Heart right ventricle (tissue), 16 donors: ENCODE data around the gene VIPR2. TPM values are rescaled to one million over a fixed set of nuclear protein-coding genes. Genes with fewer than 3 reads are reported as not detected.

Source experiments
- ATAC-seq, 8 donors: fragments of 200-7000 bp; cut with Tn5 transposase; one replicate each; pipeline ENCODE4 v1.9.1; 2020; ENCODE audit warnings: mild to moderate bottlenecking in 8 of 8, moderate library complexity in 8 of 8, moderate number of reproducible peaks in 1 of 8
- DNase-seq, 2 donors: peaks; one replicate each; pipeline ENCODE4 v3.0.0-alpha.2; 2020
- H3K27ac ChIP-seq, 10 donors: fragments of 200-600 bp; sonication (generic) in 2 of 10; one replicate each; pipeline versions ENCODE4 v1.5.0 to v1.8.0; 2020 to 2022; ENCODE audit warnings: mild to moderate bottlenecking in 3 of 10
- H3K27me3 ChIP-seq, 7 donors: fragments of 200-600 bp; one replicate each; pipeline ENCODE4 v1.8.0; 2021 to 2022; ENCODE audit warnings: mild to moderate bottlenecking in 2 of 7
- H3K36me3 ChIP-seq, 9 donors: fragments of 200-600 bp; sonication (generic) in 1 of 9; one replicate each; pipeline versions ENCODE4 v1.5.0 to v1.8.0; 2020 to 2022; ENCODE audit warnings: mild to moderate bottlenecking in 2 of 9
- H3K4me1 ChIP-seq, 9 donors: fragments of 200-600 bp; sonication (generic) in 1 of 9; one replicate each; pipeline versions ENCODE4 v1.5.0 to v1.8.0; 2020 to 2022; ENCODE audit warnings: mild to moderate bottlenecking in 4 of 9
- H3K4me3 ChIP-seq, 10 donors: fragments of 200-600 bp; sonication (generic) in 2 of 10; one replicate each; pipeline versions ENCODE4 v1.5.0 to v1.8.0; 2020 to 2022; ENCODE audit warnings: mild to moderate bottlenecking in 7 of 10, moderate library complexity in 2 of 10
- H3K9me3 ChIP-seq, 11 donors: fragments of 200-600 bp in 10 of 11; sonication (generic) in 2 of 11; one replicate each; pipeline versions ENCODE4 v1.5.0 to v1.8.0; 2013 to 2022; ENCODE audit warnings: mild to moderate bottlenecking in 2 of 11, control low read depth in 1 of 11, moderate library complexity in 1 of 11
- WGBS, 2 donors: extraction: QIAGEN DNeasy Blood & Tissue Kit; methylation state at CpG; one replicate each; pipeline ENCODE4 v1.1.7; 2013; ENCODE audit warnings: inconsistent platforms in 1 of 2; 5-methylcytosine and 5-hydroxymethylcytosine counted together
- intact Hi-C, 10 donors: fragments of 100-400 bp; cut with DNase I; formaldehyde crosslinking; loops; one replicate each; pipeline versions ENCODE4 v1.11.1 to v1.14.2; 2022
- polyA plus RNA-seq, 2 donors: library from polyadenylated mRNA; stranded (reverse); fragments of 200-250 nt; gene quantifications; one replicate each; pipeline ENCODE4 v1.2.3, GENCODE V29; 2013
- total RNA-seq, 10 donors: library from RNA; stranded (reverse); fragmentation: NEBNext Ultra II Directional in 3 of 10; extraction: Animal tissue kit (Norgen Biotek cat#: 25700) in 3 of 10; gene quantifications; one replicate each; pipeline versions ENCODE4 v1.2.1 to v1.2.4, GENCODE V29; 2021 to 2023
- TF ChIP-seq, protein P1 (sequence below), 9 donors: fragments of 200-600 bp; sonication (generic) in 2 of 9; IDR thresholded peaks; one replicate each; pipeline versions ENCODE4 v1.5.0 to v1.8.0; 2021 to 2022; ENCODE audit warnings: antibody characterized with exemption in 9 of 9, mild to moderate bottlenecking in 5 of 9, moderate library complexity in 1 of 9
- donor health status: Arrhythmogenic right ventricular cardiomyopathy.
- donor health status: ischemic (EF 13 %, LVEDD 7.1; RV severe dilation, severe dysfunction).
- donor health status: healthy with polysubstance abuse.
- donor health status: DM: no; HTN: yes; CAD: no.
- donor health status: DM: no; HTN: no; CAD: no.
- donor health status: ischemic (EF 25% LVEDD 6.9; RV normal size, moderate dysfunction).
- donor health status: ischemic (EF 25% LVEDD 5.7; RV mildly dilated, moderate dysfunction).
- donor health status: healthy.
- donor health status: DM: yes; HTN: yes; CAD: no.
- donor health status: Ischemic cardiomyopathy.
- donor health status: ischemic (EF 35%, LVEDD 5.7; RV mildly dilated, moderate dysfunction).
- donor health status: nonischemic (EF 11% LVEDD 7.7; RV severe dilation, severe dysfunction).
- donor health status: DM: yes; HTN: yes; CAD: no.
- donor health status: PGD.
- donor health status: ischemic (EF 29% LVEDD 5.4; RV normal size, mild dysfunction).
- donor health status: nonischemic (EF 23%, LVEDD 6.1; RV moderate dilation, normal function).

Gene VIPR2
- total and polyA plus RNA-seq, 12 donors = 3.0 to 30.6 (median 19.1) TPM

DNA sequence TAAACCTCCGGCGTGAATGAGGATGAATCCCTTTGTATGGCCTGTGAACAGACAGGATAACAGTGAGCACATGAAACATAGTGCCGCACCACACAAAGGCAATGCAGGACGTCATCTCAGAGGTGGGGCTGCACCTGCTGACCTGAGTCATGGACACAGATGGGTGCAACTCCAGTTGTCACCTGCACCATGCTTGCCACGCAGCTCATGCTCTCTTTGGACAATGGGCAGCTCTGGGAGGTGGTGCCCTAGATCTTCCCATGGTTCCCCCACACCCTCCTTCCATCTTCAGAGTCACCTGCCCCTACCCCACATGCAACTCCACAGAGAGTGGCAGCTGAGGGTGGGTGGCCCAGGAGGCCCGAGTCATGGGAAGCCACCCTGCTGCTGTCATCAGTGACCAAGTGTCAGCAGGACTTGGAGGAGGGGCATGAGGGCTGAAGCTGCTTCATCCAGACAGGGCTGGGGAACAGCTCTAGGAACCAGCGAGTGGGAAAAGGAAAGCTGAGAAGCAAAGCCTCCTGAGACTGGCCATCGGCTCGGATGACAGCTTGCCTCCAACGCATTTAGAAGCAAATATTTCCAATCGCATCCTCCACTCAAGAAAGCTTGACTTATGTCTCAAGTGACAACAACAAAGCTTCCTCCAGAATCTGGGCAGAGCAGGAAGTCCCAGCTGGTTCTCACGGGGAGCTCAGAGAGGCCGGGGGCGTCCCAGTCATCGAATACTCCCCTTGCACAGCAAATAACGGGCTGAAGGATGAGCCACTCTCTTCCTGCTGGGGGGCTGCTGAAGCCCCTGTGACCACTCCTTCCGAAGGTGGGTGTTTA, 27.1 kb downstream of the VIPR2 start:
- DNase-seq = no peak
- WGBS, 2 donors = 57 to 66% methylated on average over 17 of the region's 17 CpGs
- H3K9me3 ChIP-seq = no peaks in the 10 kb centered on the region

DNA sequence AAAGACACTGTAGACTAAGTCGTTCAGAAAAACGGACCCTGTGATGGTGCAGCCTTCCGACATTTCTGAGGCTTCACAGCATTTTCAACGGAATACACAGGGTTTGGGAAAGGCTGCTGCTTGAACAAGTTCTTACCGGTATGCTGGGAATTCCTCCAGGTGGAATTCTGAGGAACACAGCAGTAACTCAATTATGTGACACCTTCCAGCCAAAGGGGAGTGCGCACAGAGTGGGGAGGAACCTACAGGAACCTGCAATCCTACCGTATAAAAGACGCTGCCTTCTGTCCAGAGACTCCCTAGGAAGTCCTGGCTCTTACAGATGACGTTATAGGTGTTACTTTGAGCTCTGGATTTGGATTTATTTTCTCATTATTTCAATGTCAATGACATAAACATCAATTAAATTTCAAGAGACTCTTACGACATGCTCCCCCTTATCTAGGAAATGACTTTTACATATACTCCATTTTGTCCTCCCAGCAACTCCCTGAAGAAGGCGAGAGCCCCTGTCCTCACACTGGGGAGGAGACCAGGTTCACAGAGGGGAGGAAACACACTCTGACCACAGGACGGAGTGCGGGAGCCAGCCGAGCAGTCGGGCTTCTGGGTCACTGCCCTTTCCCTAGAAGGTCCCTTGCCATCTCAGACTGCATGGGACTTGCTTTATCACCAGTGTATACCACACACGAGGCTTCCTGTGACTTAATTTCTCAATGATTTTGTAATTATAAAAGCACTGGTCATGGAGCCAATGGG, 27.9 kb downstream of the VIPR2 start:
- H3K9me3 ChIP-seq = no peaks in the 10 kb centered on the region
- H3K4me3 ChIP-seq = no peak overlapping the region
- DNase-seq (no peak), ATAC-seq (no peak)
- WGBS, 2 donors = 79 to 86% methylated on average over 16 of the region's 16 CpGs
- H3K4me1 ChIP-seq = peaks cover 0 to 21% (median 10%) of the 10 kb centered on the region in 9 donors
- peaks cover 0 to 5% (median 0%) of the 10 kb centered on the region in 7 donors for H3K27me3 ChIP-seq
- no peak overlapping the region for H3K27ac ChIP-seq
- no peaks in the 10 kb centered on the region for H3K36me3 ChIP-seq
- TF ChIP-seq, protein P1, sequence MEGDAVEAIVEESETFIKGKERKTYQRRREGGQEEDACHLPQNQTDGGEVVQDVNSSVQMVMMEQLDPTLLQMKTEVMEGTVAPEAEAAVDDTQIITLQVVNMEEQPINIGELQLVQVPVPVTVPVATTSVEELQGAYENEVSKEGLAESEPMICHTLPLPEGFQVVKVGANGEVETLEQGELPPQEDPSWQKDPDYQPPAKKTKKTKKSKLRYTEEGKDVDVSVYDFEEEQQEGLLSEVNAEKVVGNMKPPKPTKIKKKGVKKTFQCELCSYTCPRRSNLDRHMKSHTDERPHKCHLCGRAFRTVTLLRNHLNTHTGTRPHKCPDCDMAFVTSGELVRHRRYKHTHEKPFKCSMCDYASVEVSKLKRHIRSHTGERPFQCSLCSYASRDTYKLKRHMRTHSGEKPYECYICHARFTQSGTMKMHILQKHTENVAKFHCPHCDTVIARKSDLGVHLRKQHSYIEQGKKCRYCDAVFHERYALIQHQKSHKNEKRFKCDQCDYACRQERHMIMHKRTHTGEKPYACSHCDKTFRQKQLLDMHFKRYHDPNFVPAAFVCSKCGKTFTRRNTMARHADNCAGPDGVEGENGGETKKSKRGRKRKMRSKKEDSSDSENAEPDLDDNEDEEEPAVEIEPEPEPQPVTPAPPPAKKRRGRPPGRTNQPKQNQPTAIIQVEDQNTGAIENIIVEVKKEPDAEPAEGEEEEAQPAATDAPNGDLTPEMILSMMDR (IDR thresholded peaks at IDR 0.05) = no peak
- intact Hi-C loops = no loop called here

More for the DNA sequence above, 27.1 kb downstream of the VIPR2 start:
- H3K36me3 ChIP-seq = no peaks in the 10 kb centered on the region
- H3K27ac ChIP-seq = no peak overlapping the region
- no peak overlapping the region for H3K4me3 ChIP-seq
- peak in 1 of 8 donors; percentile 20 for ATAC-seq
- H3K4me1 ChIP-seq = peaks cover 0 to 21% (median 10%) of the 10 kb centered on the region in 9 donors
- intact Hi-C loops = no loop called here
- peaks cover 0 to 4% (median 0%) of the 10 kb centered on the region in 7 donors for H3K27me3 ChIP-seq
- TF ChIP-seq, protein P1 (IDR thresholded peaks at IDR 0.05) = no peak

GRCh38 chr7:159115601-159116501, 28.8 kb downstream of the VIPR2 start:
- peak in 4 of 8 donors; percentile 37 to 56 (median 48) for ATAC-seq
- intact Hi-C loops = no loop called here
- peak overlapping the region in 1 of 10 donors; percentile 7 for H3K27ac ChIP-seq

More at GRCh38 chr7:159115601-159116501, 28.8 kb downstream of the VIPR2 start:
- H3K4me3 ChIP-seq = no peak overlapping the region
- no peak for DNase-seq
- TF ChIP-seq, protein P1 (IDR thresholded peaks at IDR 0.05) = peak in 1 of 9 donors; percentile 24
- H3K4me1 ChIP-seq = peaks cover 0 to 21% (median 10%) of the 10 kb centered on the region in 9 donors
- no peaks in the 10 kb centered on the region for H3K9me3 ChIP-seq
- no peaks in the 10 kb centered on the region for H3K36me3 ChIP-seq
- H3K27me3 ChIP-seq = peaks cover 0 to 8% (median 0%) of the 10 kb centered on the region in 7 donors
- WGBS, 2 donors = 59 to 61% methylated on average over 19 of the region's 19 CpGs
